Endothelial cell (in vitro differentiated cells): ENCODE results near the gene GJC3. TPM values are rescaled to one million over a fixed set of nuclear protein-coding genes. Genes with fewer than 3 reads are reported as not detected.
"Not testable (repeated sequence)": the region's sequence is repeated elsewhere in the genome, so short reads cannot be mapped to it uniquely, and the experiment has no call there.

Experiments
- DNase-seq: peaks from one replicate; pipeline ENCODE4 v3.0.0; 2021; ENCODE audit warnings: low spot score
- H3K27ac Mint-ChIP-seq: one replicate; pipeline ENCODE4 v1.8.0; 2021; ENCODE audit warnings: mixed read lengths, inconsistent platforms; ENCODE audit not compliant: unreplicated experiment
- H3K27me3 Mint-ChIP-seq: one replicate; pipeline ENCODE4 v1.8.0; 2021; ENCODE audit warnings: mild to moderate bottlenecking, moderate library complexity, mixed read lengths, inconsistent platforms; ENCODE audit not compliant: unreplicated experiment
- H3K36me3 Mint-ChIP-seq: one replicate; pipeline ENCODE4 v1.8.0; 2021; ENCODE audit warnings: mild to moderate bottlenecking, low read depth, mixed read lengths, inconsistent platforms; ENCODE audit not compliant: unreplicated experiment
- H3K4me1 Mint-ChIP-seq: one replicate; pipeline ENCODE4 v1.8.0; 2021; ENCODE audit warnings: mild to moderate bottlenecking, mixed read lengths, inconsistent platforms; ENCODE audit not compliant: unreplicated experiment
- H3K4me3 Mint-ChIP-seq: one replicate; pipeline ENCODE4 v1.8.0; 2021; ENCODE audit warnings: mild to moderate bottlenecking, mixed read lengths, inconsistent platforms; ENCODE audit not compliant: unreplicated experiment
- H3K9me3 Mint-ChIP-seq: one replicate; pipeline ENCODE4 v1.8.0; 2021; ENCODE audit warnings: mixed read lengths, inconsistent platforms; ENCODE audit not compliant: unreplicated experiment
- CTCF ChIP-seq: fragments of 200-600 bp; sonication (generic); IDR thresholded peaks from one replicate; pipeline ENCODE4 v1.5.0; 2021; ENCODE audit warnings: antibody characterized with exemption; ENCODE audit not compliant: unreplicated experiment
- total RNA-seq: library from RNA; stranded (reverse); fragmentation: NEBNext Ultra II Directional; extraction: Animal tissue kit (Norgen Biotek cat#: 25700); gene quantifications from one replicate; pipeline ENCODE4 v1.2.1, GENCODE V29; 2021; ENCODE audit not compliant: unreplicated experiment

Gene GJC3
- total RNA-seq, 1 donor from 2014 or later: 1.8 TPM

GRCh38 chr7:99953649-99954048 lies 24.2 kb upstream of the GJC3 start:
- DNase-seq: no peak
- no peaks in the 10 kb centered on the region for H3K27me3 Mint-ChIP-seq
- no peaks in the 10 kb centered on the region for H3K4me1 Mint-ChIP-seq
- peaks cover 5% of the 10 kb centered on the region for H3K36me3 Mint-ChIP-seq
- no peak for TF ChIP-seq CTCF
- no peak overlapping the region for H3K4me3 Mint-ChIP-seq
- H3K9me3 Mint-ChIP-seq: peaks cover 11% of the 10 kb centered on the region
- no peak overlapping the region for H3K27ac Mint-ChIP-seq

- H3K36me3 Mint-ChIP-seq, H3K4me1 Mint-ChIP-seq, DNase-seq, H3K27ac Mint-ChIP-seq, H3K27me3 Mint-ChIP-seq, H3K4me3 Mint-ChIP-seq: not testable (repeated sequence)
- peaks cover 11% of the 10 kb centered on the region for H3K9me3 Mint-ChIP-seq
Observed at GRCh38 chr7:99952649-99953048, 23.2 kb upstream of the GJC3 start.

DNA sequence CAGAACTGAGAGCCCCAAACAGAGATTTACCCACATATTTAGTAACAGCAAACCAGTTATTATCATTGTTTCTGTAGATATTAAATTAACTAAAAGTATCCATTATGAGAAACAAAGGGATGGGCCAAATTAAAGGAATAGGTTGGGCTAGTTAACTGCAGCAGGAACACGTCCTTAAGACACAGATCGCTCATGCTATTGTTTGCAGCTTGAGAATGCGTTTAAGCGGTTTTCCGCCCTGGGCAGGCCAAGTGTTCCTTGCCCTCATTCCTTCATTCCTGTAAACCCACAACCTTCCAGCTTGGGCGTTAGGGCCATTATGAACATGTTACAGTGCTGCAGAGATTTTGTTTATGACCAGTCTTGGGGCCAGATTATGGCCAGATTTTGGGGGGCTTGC lies 21.4 kb upstream of the GJC3 start:
- H3K4me1 Mint-ChIP-seq, H3K27ac Mint-ChIP-seq, H3K4me3 Mint-ChIP-seq, H3K36me3 Mint-ChIP-seq, DNase-seq, H3K27me3 Mint-ChIP-seq: not testable (repeated sequence)
- H3K9me3 Mint-ChIP-seq: peaks cover 11% of the 10 kb centered on the region

DNA sequence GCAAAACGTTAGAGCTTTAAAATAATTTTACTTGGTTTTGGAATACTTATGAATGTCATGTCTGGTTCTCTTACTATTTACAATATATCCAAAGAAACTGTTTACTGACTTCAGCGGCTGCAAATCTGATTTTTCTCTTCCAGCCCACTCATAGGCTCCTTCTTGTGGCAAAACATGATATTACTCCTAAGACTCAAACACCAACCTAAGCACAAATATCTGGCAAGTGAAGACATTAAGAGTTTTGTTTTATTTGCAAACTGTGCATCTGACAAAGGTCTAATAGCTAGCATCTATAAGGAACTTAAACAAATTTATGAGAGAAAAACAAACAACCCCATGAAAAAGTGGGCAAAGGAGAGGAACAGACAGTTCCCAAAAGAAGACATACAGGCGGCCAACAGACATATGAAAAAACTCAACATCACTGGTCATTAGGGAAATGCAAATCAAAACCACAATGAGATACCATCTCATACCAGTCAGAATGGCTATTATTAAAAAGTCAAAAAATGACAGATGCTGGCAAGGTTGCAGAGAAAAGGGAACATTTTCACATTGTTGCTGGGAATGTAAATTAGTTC lies 20.3 kb upstream of the GJC3 start:
- H3K9me3 Mint-ChIP-seq: peaks cover 11% of the 10 kb centered on the region
- no peaks in the 10 kb centered on the region for H3K4me1 Mint-ChIP-seq
- no peak for DNase-seq
- no peaks in the 10 kb centered on the region for H3K27me3 Mint-ChIP-seq
- peak; percentile 18 for TF ChIP-seq CTCF
- no peak overlapping the region for H3K4me3 Mint-ChIP-seq
- H3K27ac Mint-ChIP-seq: no peak overlapping the region
- H3K36me3 Mint-ChIP-seq: peaks cover 5% of the 10 kb centered on the region

GRCh38 chr7:99947608-99948007 lies 18.2 kb upstream of the GJC3 start:
- no peaks in the 10 kb centered on the region for H3K27me3 Mint-ChIP-seq
- peaks cover 5% of the 10 kb centered on the region for H3K36me3 Mint-ChIP-seq
- H3K4me1 Mint-ChIP-seq: no peaks in the 10 kb centered on the region
- TF ChIP-seq CTCF: no peak
- DNase-seq: no peak
- H3K9me3 Mint-ChIP-seq: peaks cover 11% of the 10 kb centered on the region
- H3K4me3 Mint-ChIP-seq: no peak overlapping the region
- H3K27ac Mint-ChIP-seq: no peak overlapping the region

GRCh38 chr7:99944497-99945070 lies 15.2 kb upstream of the GJC3 start:
- Mint-ChIP-seq H3K4me1 (no peaks in the 10 kb centered on the region), H3K9me3 (peaks cover 4% of the 10 kb centered on the region), H3K36me3 (peaks cover 2% of the 10 kb centered on the region), H3K27ac (no peak overlapping the region), H3K4me3 (no peak overlapping the region), H3K27me3 (no peaks in the 10 kb centered on the region)
- no peak for TF ChIP-seq CTCF
- DNase-seq: no peak
